Lower leg skin (tissue), 3 donors: ENCODE results near the gene CSF3.

ENCODE experiments used
- POLR2A ChIP-seq, 2 donors: fragments of 450-650 bp; IDR thresholded peaks; one replicate each; pipeline ENCODE4 v1.6.1; 2016 to 2017; ENCODE audit warnings: antibody characterized with exemption in 2 of 2, mild to moderate bottlenecking in 1 of 2, moderate library complexity in 1 of 2
- TF ChIP-seq, protein P1 (sequence below), 3 donors: fragments of 450-650 bp; IDR thresholded peaks; one replicate each; pipeline ENCODE4 v1.5.1; 2016; ENCODE audit warnings: antibody characterized with exemption in 3 of 3, mild to moderate bottlenecking in 3 of 3, moderate library complexity in 2 of 3

GRCh38 chr17:40004712-40005111 lies 10.5 kb upstream of the CSF3 start:
- TF ChIP-seq, protein P1, sequence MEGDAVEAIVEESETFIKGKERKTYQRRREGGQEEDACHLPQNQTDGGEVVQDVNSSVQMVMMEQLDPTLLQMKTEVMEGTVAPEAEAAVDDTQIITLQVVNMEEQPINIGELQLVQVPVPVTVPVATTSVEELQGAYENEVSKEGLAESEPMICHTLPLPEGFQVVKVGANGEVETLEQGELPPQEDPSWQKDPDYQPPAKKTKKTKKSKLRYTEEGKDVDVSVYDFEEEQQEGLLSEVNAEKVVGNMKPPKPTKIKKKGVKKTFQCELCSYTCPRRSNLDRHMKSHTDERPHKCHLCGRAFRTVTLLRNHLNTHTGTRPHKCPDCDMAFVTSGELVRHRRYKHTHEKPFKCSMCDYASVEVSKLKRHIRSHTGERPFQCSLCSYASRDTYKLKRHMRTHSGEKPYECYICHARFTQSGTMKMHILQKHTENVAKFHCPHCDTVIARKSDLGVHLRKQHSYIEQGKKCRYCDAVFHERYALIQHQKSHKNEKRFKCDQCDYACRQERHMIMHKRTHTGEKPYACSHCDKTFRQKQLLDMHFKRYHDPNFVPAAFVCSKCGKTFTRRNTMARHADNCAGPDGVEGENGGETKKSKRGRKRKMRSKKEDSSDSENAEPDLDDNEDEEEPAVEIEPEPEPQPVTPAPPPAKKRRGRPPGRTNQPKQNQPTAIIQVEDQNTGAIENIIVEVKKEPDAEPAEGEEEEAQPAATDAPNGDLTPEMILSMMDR (IDR thresholded peaks at IDR 0.05): no peak
- TF ChIP-seq POLR2A (IDR thresholded peaks at IDR 0.05): no peak
